HuH-7 (cell line): ENCODE measurements around the gene NBEA.
"Not testable (repeated sequence)": the region's sequence is repeated elsewhere in the genome, so short reads cannot be mapped to it uniquely, and the experiment has no call there.

Experiments
- DNase-seq: peaks from one replicate; pipeline ENCODE4 v3.0.0; 2011; ENCODE audit warnings: low spot score

Gene NBEA, protein sequence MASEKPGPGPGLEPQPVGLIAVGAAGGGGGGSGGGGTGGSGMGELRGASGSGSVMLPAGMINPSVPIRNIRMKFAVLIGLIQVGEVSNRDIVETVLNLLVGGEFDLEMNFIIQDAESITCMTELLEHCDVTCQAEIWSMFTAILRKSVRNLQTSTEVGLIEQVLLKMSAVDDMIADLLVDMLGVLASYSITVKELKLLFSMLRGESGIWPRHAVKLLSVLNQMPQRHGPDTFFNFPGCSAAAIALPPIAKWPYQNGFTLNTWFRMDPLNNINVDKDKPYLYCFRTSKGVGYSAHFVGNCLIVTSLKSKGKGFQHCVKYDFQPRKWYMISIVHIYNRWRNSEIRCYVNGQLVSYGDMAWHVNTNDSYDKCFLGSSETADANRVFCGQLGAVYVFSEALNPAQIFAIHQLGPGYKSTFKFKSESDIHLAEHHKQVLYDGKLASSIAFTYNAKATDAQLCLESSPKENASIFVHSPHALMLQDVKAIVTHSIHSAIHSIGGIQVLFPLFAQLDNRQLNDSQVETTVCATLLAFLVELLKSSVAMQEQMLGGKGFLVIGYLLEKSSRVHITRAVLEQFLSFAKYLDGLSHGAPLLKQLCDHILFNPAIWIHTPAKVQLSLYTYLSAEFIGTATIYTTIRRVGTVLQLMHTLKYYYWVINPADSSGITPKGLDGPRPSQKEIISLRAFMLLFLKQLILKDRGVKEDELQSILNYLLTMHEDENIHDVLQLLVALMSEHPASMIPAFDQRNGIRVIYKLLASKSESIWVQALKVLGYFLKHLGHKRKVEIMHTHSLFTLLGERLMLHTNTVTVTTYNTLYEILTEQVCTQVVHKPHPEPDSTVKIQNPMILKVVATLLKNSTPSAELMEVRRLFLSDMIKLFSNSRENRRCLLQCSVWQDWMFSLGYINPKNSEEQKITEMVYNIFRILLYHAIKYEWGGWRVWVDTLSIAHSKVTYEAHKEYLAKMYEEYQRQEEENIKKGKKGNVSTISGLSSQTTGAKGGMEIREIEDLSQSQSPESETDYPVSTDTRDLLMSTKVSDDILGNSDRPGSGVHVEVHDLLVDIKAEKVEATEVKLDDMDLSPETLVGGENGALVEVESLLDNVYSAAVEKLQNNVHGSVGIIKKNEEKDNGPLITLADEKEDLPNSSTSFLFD (N-terminal part only)

DNA sequence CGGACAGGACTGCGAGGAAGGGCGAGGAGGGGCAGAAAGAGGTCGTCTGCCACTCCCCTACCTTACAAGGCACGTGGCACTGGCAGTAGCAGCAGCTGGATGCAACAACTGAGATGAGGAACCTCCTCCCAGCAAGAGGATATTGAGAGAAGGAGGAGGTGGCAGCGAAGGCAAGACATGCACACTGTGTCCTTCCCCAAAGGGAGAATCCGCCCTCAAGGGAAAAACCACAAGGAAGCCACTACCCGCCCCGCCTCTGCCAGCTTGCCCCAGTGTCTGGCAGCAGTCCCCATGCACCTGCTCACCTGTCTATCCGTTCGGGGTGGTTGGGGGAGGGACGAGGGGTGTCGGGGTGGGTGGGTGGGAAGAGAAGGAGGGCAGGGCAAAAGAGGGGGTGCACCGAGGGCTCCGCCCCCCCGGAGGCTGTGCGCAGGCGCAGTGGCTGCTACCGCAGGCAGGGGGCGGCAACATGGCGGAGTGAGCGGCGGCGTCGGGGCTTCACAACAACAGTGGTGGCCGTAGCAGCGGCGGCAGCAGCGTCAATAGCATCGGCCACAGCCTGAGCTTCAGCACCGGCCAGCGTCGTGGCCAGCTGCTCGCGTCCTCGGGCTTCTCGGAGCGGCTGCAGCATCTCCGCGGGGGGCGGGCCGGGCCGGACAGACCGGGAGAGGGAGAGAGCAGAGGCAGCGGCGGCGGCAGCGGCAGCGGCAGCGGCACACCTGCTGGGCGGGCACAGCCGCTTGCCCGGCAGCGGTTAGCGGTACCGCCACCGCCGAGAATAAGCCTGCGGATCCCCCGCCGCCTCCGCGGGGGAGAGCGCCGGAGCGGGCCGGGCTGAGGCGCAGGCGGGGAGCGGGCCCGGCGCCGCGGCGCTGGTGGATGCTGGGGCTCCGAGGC lies at the start of gene NBEA:
TSS of gene NBEA (plus strand) at position 436 of the 897 bp plus-strand sequence. CDS start 551 bp downstream, outside the sequence.
- DNase-seq = peak; percentile 59

DNA sequence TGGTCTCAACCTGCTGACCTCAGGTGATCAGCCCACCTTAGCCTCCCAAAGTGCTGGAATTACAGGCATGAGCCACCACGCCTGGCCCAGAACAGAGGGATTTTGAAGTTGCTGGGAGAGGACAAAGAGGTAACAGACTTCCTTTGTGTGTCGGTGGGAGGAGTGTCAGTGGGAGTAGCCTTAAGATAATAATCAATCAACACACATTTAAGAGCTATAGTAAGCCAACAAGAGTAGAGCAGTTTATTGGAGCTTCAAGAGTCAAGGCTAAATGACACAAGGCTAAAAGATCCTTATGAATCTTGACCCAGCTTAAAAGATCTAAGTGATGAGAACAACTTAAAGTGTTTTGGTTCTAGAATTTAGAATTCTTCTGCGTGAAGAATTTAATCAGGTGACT lies 47.3 kb upstream of the NBEA start:
- no peak for DNase-seq

DNA sequence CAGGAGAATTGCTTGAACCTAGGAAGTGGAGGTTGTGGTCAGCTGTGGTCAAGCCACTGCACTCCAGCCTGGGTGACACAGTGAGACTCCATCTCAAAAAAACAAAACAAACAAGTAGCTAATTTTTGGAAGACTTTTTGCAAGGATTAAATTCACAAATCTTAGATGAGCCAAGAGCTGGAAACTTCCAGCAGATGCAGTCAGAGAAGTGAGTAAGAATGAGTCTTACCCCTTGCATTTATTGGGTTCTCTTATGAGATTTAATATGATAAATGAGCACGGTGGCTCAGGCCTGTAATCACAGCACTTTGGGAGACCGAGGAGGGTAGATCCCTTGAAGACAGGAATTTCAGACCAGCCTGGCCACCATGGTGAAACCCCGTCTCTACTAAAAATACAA lies 44.9 kb upstream of the NBEA start:
- DNase-seq = no peak

DNA sequence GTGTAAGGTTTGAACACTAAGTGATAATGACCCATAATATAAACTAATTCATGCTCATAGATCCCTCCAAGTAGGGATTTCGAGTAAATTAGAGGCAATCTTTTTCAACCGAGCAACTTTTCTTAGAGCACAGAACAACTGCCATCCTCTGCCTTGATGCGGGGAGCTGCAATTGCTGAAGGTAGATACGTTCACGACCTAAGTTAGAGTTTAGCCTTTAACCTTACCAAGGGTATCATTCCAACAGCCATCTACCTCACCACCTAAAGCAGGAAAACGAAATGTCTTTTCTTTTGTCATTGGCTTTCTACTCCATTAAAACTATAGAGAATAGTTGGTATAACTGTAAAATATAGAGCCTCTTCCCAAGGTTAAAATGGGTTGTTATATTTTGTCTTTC lies 42.2 kb upstream of the NBEA start:
- DNase-seq = no peak

DNA sequence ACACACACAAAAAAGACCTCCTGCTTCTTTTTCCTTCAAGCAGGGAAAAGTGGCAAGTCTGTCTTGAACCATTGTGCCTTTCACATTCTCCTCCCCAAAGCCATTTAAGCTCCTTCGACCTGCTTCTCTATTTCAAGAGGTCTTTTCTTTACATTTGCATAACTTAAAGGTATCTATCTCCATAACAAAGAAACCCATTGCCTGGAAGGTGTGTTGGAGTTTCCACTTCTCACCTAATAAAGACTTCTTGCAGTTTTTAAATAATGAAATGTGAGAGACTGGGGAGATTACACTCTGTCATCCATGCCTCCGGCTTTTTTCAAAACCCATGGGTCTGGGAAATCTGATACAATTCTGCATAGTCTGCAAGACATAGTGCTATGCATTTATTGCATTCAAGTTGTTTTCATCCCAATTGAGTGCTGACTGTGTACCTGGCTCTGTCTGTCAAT lies 41.8 kb upstream of the NBEA start:
- no peak for DNase-seq

DNA sequence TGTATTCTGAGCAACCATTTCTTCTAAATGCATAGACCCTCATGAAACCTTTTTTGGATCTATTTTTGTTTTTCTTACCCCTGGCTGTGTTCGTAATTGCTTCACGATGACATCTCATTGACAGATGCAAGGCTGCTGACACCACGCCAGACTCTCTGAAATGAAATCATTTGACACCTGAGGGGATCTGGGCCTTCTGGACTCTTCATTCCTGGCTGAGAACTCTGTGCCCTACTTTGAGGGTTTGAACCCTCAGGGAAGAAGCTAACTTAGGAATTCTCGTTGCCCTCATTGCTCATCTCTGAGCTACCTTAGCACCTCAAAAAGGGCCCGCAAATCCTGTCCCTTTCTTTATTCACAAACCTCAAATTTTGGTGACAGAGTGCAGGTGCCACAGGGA lies 40.5 kb upstream of the NBEA start:
- DNase-seq = no peak

DNA sequence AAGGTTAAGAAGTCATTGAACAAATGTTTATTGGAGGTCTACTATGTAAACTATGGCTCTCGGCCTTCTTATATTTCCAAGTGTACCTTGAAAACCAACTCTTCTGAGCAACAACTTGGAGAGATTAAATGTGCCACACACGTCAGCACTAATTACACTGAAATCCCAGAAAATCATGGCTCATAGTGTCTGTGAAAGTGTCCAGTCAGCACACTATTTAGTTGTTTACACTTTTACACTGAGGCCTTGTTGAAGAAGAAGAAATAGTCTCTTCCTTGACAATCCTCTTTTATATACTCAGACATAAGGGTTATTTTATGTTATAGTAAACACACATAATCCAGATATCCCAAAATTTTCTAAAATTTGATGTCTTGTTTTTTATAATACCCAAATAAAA lies 30.9 kb upstream of the NBEA start:
- no peak for DNase-seq

DNA sequence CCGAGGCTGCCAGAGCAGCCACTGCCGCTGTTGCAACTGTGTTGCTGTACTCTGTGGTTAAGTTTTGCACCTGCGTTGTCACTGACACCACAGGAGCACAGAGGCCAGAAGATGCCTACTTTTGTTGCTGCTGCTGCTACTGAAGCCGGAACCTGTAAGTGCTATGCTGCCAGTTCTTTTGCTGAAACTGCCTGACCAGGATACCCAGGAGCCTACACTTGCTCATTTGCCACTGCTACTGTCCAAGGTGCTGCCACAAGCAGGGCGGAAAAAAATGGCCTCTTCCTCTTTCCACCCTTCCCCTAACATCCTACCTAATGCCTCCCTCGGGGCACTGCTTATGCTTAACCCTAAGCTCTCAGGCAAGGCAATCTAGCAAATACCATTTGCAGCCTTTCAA lies 29.0 kb upstream of the NBEA start:
- peak; percentile 1 for DNase-seq

DNA sequence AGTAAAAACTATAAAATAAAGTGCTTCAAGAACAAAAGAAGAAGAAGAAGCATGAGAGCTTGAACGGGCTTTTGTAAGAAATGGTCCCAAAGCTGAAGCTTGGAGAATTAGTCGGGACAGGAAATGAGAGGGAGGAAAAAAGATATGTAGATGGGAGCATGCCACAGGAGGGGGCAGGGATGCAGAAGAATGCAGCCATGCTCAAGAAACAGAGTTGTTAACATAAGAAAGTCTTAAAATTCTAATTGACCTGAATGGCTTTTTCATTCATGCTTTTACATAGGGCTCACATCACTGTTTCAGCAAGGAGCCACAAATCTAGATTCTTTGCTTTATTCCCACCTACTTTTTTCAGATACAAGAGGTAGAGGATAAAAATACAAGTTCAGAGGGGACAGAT lies 27.7 kb upstream of the NBEA start:
- no peak for DNase-seq

DNA sequence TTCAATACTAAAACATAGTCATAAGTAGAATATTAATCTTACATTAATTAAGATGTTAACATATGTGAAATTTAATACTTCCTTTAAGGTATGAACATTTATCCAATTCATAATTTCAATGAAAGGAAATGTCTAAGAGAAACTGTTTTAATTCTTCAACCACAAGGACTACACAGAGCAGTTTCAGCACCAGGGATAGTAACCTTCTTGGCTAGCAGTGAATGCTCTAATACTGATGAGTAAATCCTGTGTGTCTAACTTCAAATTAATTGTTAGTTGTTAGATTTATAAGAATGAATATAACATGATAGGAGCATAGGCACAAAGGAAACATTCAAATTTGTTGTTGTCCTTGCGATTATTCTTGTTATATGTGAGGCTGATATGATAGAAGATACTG lies 15.6 kb upstream of the NBEA start:
- no peak for DNase-seq

DNA sequence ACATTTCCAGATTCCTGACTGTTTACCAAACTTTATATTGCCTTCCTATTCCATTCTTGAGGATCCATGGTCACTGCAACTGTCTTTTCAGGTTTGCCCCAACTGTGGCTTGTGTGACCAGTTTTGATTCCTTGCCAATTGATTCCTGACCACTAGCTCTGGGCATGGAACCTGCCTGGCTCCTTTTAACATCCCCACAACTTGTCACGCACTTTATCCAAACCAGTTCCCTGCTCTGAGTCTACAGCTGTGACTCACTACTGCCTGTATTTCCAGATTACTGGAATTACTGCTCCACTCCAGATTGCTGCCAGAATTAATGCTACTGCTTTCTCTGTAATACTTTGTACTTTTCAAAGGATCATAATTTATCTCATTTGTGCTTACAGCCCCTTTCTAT lies 13.4 kb upstream of the NBEA start:
- DNase-seq = not testable (repeated sequence)

DNA sequence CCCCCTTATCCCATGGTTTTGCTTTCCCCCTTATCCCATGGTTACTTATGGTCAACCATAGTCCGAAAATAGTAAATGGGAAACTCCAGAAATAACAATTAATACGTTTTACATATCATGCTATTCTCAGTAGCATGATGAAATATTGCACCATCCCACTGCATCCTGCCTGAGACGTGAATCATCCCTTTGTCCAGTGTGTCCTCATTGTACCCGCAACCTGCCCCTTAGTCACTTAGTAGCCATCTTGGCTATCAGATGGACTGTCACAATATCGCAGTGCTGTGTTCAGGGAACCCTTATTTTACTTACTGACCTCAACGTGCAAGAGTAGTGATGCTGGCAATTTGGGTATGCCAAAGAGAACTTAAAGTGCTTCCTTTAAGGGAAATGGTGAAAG lies 10.5 kb upstream of the NBEA start:
- no peak for DNase-seq

DNA sequence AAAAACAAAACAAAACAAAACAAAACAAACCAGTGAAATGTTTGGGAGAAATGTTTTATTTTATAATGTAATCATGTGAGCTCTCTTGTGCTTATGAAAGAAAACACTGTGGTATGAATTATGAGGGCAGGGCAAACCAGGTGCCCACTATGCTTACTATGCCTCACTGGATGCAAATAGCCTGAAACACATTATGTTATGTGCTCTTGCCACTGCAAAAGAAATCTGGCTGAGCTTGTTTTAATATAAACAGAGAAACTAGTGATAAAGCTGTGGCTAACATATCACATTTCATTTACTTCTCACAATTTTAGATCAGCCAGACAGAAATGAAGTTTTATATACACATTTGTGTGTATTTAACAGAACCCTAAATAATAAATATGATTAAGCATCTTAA lies 8.7 kb upstream of the NBEA start:
- no peak for DNase-seq

DNA sequence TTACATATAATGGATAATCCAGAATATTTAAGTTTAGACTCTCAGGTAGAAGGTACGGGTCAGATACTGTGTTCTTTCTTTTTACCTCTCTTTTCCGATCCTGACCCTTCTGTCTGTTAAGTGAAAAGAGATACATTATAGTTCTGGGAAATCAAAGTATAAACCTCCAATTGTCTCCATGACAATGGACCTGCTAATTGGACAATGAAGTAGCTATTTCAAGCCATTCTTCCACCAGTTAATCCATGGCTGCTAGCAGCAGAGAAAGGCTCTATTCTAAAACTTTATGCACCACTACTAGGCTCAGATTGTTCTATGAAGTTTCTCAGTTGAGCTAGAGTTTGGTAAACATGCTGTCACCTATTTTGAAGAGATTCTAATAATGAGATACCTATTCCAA lies 8.3 kb upstream of the NBEA start:
- no peak for DNase-seq

DNA sequence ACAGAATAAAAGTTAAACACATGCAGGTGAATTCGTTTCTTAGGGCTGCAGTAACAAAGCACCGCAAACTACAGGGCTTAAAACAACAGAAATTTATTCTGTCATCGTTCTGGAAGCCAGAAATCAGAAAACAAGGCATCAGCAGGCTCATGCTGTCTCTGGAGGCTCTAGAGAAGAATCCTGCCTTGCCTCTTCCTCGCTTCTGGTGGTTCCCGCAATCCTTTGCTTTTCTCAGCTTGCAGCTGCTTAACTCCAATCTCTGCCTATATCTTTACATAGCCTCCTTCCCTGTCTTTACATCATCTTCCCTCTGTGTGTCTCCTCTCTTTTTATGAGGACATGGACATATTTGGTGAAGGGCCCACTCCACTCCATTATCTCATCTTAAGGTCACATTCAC lies 6.2 kb upstream of the NBEA start:
- no peak for DNase-seq

DNA sequence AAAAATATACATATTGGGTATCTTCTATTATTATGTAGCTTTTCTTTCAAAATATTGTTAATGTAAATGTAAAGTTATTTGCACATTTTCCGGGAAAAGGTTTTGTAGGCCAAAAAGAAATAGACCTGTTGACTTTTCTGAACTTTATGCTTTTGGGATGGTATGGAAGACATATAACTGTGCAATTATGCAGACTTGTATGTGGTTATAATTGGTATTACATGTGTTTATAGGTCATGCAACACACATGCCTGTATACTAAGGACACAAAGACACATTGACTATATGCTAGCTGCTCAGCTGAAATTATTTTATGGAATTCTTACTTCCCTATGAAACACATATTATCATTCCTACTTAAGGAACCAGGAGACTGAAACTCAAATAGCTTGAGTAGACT lies 2.3 kb upstream of the NBEA start:
- no peak for DNase-seq

DNA sequence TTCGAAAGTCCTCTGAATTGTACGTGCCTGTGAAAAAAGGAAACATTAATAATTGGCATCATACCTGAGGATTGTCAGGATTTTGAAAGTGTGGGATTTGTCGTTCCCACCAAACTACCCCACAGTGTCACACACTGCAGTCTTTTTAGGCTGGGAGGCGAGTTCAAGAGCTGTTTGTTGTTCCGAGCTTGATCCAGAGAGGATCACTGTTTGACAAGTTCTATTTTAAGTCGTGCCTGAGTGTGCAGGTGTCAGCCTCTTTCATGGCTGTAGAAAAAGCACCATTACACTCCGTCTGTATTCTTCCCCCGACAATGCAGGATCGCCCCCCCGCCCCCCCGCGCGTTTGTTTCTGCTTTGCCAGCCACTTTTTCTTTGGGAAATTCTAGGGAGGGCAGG lies 635 bp upstream of the NBEA start:
- DNase-seq = no peak

DNA sequence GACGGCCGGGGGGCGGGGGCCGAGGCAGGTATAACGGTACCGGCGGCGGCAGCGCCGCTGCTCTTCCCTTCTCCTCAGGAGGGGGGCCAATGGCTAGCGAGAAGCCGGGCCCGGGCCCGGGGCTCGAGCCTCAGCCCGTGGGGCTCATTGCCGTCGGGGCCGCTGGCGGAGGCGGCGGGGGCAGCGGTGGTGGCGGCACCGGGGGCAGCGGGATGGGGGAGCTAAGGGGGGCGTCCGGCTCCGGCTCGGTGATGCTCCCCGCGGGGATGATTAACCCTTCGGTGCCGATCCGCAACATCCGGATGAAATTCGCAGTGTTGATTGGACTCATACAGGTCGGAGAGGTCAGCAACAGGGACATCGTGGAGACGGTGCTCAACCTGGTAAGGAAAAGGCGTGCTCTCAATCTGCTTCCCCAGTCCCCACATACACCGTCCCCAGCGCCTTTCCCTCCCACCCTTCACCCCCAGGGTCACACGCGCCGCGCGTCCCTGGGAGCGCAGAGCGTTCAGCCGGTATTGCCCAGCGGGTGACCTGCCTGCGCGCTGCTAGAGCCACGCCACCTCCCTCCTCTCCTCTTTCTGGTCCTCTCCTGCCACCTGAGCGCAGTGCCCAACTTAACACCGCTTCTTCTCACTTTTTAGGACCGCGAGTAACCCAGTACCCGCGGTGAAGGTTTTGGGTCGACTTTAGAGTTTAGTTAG lies 814 bp downstream of the NBEA start:
- DNase-seq = no peak

DNA sequence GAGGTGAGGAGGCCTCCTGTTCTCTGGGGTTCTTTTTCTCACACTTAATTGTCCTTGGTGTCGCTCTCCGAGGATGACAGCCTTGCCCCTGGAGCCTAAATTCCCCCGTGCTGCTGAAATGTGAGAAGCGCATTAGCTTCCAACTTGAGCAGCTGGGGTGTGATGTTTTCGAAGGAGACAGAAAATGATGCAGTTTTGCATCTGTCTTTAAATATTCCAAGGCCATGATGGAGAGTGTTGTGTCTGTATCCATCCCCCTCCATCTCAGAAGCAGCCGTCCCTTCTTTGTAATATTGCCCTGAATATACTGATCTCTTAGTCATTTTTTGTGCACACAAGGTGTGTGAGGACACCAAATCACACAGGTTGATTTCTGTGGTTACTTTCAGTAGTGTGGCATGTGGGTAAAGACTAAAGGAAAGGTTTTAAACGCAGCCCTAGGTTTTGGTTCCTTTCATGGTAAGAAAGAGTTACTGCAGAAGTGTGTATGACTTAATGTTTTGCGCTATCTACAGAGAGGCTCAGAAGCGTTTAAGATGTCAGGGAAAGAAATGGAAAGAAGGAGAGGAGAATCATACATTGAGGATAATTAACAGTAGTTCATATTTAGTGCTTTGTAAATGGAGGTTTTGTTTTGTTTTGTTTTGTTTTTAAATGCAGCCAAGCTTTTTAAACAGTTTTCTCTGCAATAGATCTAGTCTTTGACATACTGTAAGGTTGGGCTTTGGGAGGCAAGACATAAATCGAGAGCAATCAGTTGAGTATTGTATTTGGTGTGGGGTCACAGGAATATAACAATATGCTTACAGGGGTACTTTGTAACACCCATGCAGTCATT lies 1.6 kb downstream of the NBEA start:
- no peak for DNase-seq

DNA sequence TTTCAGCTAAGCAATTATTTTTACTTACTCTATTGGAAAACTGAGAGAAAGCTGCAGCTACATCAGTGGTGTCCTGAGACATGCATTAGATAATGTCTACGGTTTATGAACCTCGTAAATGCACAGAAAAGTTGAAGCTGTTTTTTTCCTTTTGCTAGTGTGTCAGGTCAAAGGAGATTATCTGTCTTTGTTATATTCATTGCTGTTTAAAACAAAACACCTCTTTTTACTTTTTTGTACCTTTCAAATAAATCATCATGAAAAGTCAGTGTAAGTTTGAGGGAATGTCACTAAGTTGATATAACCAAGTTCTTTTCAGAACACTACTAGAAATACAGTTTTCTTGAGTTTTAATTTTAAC lies 2.2 kb downstream of the NBEA start:
- DNase-seq = no peak
